ENCODE data around the gene PRKN.

The PRKN gene

GRCh38 chr6:162219266-162219665 lies 508.3 kb downstream of the PRKN start:
- DNase-seq, result no peak

GRCh38 chr6:162217811-162218493 lies 509.6 kb downstream of the PRKN start:
- no peak for DNase-seq

DNA sequence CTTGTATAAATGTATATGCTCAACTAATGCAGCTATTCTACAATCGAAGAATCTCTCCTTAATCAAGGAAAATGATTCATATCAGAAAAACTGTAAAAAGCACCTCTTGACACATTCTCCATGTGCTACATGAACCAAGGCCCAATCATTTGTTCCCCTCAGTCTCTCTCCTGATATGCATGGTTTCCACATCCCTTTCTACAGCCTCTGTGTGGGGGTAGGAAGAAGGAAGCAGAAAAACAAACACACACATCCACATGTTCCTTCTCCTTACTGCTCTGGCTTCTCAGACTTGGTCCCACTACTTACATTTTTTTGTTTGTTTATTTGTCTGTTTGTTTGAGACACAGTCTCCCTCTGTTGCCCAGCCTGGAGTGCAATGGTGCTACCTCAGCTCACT lies 510.5 kb downstream of the PRKN start:
- no peak for DNase-seq

DNA sequence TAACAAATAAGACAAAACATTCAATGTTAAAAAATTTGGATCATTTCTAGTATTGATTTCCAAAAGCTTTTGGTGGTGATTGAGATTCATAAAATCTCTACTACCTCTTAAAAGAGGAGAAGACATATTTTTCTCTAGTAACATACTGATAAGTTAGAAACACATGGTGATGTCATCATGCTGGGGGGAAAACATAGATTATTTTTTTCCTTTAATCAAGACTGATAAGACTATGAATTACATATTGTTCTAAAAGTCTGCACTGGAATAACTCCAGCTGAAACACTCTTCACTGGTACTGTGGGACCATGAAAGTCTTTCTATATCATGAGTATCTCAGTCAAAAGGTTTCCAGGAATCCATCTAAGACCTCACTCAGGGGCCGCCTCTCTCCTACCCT lies 515.8 kb downstream of the PRKN start:
- DNase-seq, result no peak

GRCh38 chr6:162211022-162211421 lies 516.5 kb downstream of the PRKN start:
- no peak for DNase-seq

GRCh38 chr6:162203287-162203686 lies 524.3 kb downstream of the PRKN start:
- DNase-seq, result no peak

DNA sequence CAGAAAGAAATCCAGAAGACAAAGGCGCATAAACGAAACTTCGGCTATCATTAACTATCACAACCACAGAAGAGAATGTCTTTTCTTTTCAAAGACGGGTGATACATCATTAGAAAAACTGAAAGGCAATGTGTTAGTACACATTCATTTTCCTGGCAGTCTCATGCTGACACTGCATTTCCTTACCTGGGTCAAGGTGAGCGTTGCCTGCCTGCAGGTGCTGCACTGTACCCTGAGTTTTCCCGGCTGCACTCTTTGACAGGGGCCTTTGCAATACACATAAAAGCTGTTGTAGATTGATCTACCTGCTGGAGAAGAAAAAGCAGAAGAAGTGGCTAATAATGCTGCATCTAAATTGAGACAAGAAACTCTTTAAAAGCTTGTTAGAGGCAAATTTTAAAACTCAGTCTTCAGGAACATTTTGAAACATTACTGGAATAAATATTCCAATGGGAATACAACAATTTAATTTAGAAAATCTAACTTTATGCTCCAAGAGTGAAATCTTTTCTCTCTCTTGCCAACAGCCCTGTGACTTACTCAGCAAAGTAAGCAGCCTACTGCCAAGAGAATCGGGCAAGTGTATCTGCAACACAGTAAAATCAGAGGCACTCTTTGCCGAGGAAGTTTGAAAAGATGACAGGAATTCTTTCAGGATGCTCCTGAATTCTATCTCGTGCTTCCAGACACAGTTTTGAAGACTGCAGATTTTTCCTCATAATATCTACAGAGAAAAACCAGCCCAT lies 526.4 kb downstream of the PRKN start:
- DNase-seq, result no peak

DNA sequence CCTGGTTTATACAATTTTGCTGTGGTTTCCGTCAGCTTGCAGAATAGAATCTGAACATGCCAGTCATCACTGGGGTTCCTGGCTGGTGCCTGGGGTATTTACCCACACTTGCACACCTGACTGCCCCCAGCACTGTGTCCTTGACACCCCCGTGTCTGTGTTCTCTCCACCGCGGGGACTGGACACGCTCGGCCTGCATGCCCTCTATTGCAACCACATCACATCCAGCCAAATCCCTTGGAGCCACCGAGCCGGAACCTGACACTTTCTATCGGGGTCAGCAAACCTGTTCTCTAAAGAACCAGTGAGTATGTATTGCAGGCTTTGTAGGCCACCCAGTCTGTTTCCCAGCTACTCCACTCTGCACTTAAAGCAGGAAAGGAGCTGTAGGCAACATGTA lies 527.5 kb downstream of the PRKN start:
- DNase-seq, result no peak

GRCh38 chr6:162198925-162199324 lies 528.6 kb downstream of the PRKN start:
- DNase-seq, result no peak

DNA sequence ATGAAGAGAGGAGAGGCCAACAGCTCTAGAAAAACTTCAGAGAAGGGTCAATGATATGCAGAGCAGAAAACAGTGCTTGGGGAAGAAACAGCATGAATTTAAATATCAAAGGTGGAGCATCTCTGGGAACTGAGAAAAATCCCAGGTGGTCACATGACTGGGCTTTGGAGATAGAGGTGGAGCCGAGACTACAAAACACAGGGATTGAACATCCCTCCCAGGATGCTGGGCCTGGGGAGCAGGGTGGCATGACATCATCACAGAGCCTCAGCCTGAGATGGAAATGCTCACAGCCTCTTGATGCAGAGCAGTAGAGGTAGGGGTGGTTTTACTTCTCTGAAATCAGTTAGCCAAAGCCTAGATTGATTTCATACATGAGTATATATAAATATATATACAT lies 529.5 kb downstream of the PRKN start:
- no peak for DNase-seq

- no peak for DNase-seq
Observed at GRCh38 chr6:162195441-162195840, 532.1 kb downstream of the PRKN start.

DNA sequence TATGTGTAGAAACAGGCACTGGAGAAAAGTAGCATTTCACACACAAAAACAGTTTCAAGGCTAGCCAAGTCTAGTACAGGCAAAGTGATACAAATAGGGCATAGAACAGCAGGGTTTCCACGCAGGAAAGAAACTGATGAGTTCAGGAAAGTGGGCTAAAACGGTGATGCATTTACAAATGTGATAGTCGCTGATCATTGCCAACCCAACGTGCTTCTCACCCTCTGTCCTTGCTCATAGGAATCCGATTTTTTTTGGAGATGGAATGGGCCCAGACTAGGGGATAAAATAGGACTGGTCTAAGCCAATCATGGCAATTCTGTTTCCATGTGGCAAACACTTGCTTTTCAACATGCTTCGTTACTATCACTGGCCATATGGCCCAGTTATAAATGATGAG lies 536.6 kb downstream of the PRKN start:
- DNase-seq, result no peak

DNA sequence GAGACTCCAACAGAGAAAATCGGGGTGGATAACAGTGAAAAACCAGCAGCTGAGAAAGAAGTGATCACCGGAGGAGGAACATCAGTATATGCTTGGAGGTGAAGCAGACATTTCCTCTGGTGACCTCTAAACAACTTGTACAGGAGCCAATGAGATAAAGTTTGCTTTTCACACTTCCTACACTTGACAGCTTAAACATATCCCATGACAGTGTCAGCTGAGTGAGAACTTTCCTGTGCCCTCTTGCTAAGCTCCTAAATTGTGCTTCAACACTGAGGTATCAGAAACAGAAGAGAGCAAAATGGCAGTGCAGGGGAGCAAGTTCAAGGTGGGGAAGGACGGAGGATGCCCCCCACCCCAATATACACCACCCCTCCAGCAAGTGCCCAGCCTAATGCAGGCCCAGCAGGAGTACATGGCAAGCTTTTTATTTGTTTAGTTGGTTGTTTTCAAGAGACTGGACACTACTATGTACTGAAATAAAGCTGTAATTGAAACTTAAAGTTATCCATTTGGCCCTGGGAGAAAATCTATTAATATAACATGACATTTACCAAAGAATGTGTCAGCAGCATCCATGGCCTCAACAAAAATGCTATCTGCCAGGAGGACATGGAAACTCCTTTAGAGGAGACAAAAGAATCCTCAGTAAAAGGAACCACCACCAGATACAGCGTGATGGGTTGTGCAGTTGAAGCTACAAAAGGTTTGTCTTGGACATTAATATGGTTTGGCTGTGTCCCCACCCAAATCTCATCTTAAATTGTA lies 540.2 kb downstream of the PRKN start:
- no peak for DNase-seq

GRCh38 chr6:162184465-162184864 lies 543.1 kb downstream of the PRKN start:
- DNase-seq, result no peak

DNA sequence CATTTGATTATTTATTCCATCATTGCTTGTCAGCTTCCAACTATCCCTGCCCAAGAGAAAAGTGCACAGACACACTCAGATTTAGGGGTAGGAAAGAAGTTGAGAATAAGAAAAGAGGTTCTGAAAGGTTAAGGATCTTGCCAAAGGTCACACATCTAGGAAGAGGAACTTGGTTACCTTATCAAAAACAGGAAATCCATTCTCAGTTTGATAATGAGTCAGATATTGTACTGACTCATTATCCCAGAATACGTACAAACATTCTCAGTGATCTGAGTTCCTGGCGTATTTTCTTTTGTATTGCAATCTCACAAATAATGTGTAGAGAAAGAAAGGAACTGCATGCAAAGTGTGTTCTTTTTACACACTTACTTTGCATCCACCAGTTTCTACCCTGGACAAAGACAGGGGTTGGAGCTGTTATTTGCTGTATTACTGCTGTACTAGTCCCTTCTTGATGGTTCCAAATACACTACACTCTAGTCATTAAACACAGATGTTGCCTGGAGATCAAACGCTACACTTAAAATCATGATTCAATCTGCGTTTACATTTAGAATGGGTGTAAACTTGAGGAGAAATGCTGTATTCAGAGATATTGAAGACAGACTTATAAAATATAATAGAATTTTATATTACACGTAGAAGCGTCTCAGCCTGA lies 545.7 kb downstream of the PRKN start:
- no peak for DNase-seq

GRCh38 chr6:162181111-162181510 lies 546.5 kb downstream of the PRKN start:
- DNase-seq, result no peak

- DNase-seq, result no peak
Observed at GRCh38 chr6:162179196-162179951, 548.2 kb downstream of the PRKN start.

GRCh38 chr6:162178666-162179065 lies 548.9 kb downstream of the PRKN start:
- no peak for DNase-seq

DNA sequence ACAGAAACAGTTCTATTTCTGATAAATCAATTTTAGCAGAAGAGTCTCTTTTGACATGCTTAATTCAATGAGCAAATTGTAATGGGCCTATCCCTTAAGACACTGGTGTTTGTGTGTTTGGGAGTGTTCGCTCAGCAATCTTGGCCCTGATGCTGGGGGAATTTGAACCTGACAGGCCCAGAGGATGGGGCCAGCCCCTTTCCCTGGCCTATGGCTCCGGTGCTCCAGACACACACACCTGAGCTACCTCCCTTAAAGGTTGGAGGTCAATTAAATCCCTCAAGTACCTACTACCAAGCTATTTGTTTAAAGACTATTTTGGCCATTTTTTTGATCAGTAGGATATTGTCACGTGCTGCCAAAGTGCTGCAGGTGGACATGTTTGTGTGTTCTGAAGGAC lies 549.3 kb downstream of the PRKN start:
- DNase-seq, result no peak

- DNase-seq, result no peak
Observed at GRCh38 chr6:162177746-162178145, 549.8 kb downstream of the PRKN start.

DNA sequence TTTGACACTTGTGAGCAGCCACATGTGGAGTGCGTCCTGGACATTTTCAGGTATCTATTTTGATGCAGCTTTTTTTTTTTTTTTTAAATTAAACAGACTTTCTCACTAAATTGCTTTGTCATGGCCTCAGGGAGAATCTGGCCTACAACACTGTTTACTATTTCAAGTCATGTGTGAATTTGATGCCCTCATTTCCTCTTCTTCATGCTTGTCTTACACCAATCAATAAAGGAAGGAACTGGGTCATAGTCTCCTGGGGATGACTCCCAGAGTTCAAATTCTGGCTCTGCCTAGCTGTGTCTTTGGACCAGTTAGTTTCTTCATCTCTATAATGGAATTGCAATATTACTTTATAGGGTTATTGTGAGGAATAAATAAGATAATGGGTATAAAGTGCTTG lies 554.1 kb downstream of the PRKN start:
- DNase-seq, result no peak

GRCh38 chr6:162165479-162165878 lies 562.1 kb downstream of the PRKN start:
- no peak for DNase-seq

Data from activated T-cell treated with anti-CD3 and anti-CD28 coated beads, Interleukin-2, amount 50 U/mL, for 48 hours (primary cell).